Suprapubic skin (tissue), 4 donors: ENCODE measurements around the gene PRKCE.

ENCODE experiments used
- EP300 ChIP-seq: sonication (generic); formaldehyde crosslinking; IDR thresholded peaks from one replicate; pipeline ENCODE4 v1.6.1; 2017; ENCODE audit warnings: antibody characterized with exemption
- POLR2A ChIP-seq, 2 donors: fragments of 450-650 bp; IDR thresholded peaks; one replicate each; pipeline ENCODE4 v1.6.1; 2017; ENCODE audit warnings: antibody characterized with exemption in 2 of 2, mild to moderate bottlenecking in 2 of 2, moderate library complexity in 2 of 2
- POLR2AphosphoS5 ChIP-seq, 3 donors: sonication (generic); formaldehyde crosslinking; IDR thresholded peaks; one replicate each; pipeline ENCODE4 v1.6.1; 2017; ENCODE audit warnings: antibody characterized with exemption in 3 of 3
- TF ChIP-seq, protein P1 (sequence below), 2 donors: fragments of 200-600 bp in 1 of 2; fragments of 450-650 bp in 1 of 2; sonication (generic) in 1 of 2; IDR thresholded peaks; one replicate each; pipeline ENCODE4 v1.5.1; 2016 to 2019; ENCODE audit warnings: antibody characterized with exemption in 2 of 2, mild to moderate bottlenecking in 1 of 2, moderate library complexity in 1 of 2

DNA sequence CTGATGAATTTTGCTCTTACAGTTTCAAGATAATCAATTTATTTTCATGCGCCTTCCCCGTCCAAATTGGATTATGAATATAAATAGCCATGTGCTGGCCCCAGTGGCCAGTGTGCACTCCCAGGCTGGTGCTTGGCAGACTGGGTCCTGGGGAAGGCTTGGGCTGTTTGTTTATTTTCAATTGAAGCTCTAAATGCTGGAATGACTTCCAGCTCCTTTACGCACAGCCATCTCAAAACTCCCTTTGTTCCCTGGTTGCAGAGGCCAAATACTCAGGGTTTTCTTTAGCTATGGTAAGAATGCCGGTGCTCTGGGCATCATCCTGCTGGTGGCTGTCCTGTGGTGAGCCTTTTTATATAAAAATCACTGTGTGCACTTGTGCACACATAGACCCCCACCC lies 131.5 kb downstream of the PRKCE start:
- TF ChIP-seq POLR2A (IDR thresholded peaks at IDR 0.05) = no peak
- TF ChIP-seq, protein P1, sequence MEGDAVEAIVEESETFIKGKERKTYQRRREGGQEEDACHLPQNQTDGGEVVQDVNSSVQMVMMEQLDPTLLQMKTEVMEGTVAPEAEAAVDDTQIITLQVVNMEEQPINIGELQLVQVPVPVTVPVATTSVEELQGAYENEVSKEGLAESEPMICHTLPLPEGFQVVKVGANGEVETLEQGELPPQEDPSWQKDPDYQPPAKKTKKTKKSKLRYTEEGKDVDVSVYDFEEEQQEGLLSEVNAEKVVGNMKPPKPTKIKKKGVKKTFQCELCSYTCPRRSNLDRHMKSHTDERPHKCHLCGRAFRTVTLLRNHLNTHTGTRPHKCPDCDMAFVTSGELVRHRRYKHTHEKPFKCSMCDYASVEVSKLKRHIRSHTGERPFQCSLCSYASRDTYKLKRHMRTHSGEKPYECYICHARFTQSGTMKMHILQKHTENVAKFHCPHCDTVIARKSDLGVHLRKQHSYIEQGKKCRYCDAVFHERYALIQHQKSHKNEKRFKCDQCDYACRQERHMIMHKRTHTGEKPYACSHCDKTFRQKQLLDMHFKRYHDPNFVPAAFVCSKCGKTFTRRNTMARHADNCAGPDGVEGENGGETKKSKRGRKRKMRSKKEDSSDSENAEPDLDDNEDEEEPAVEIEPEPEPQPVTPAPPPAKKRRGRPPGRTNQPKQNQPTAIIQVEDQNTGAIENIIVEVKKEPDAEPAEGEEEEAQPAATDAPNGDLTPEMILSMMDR (IDR thresholded peaks at IDR 0.05) = no peak
- no peak for TF ChIP-seq POLR2AphosphoS5 (IDR thresholded peaks at IDR 0.05)
- TF ChIP-seq EP300 = no peak
